CD14-positive monocyte (primary cell): ENCODE data around the gene HOXC9. TPM values are rescaled to one million over a fixed set of nuclear protein-coding genes. Genes with fewer than 3 reads are reported as not detected.

Experiments
- DNase-seq, 3 donors: peaks; one replicate each; pipeline ENCODE4 v3.0.0-alpha.2; 2011 to 2022
- H2AFZ ChIP-seq: 2 replicates; pipeline ENCODE4 v1.6.0; 2012; ENCODE audit warnings: mild to moderate bottlenecking, low read depth, low read length, inconsistent platforms; ENCODE audit not compliant: insufficient read depth, poor library complexity, severe bottlenecking
- H3K27ac ChIP-seq, 2 donors: 1 replicate in 1 of 2; 2 replicates in 1 of 2; pipeline ENCODE4 v1.5.1; 2012 to 2013; ENCODE audit warnings: low read length in 2 of 2, control low read depth in 1 of 2, inconsistent platforms in 1 of 2, low read depth in 1 of 2, mild to moderate bottlenecking in 1 of 2
- H3K27me3 ChIP-seq, 2 donors: one replicate each; pipeline versions ENCODE4 v1.6.0 to v1.6.1; 2011 to 2013; ENCODE audit warnings: low read length in 2 of 2; ENCODE audit not compliant: control insufficient read depth in 2 of 2, insufficient read depth in 2 of 2
- H3K36me3 ChIP-seq, 2 donors: replicated peaks in 1 of 2; 1 replicate in 1 of 2; 2 replicates in 1 of 2; pipeline versions ENCODE4 v1.5.1 to v1.6.1; 2012 to 2013; ENCODE audit warnings: low read length in 2 of 2, control low read depth in 1 of 2, inconsistent platforms in 1 of 2, mild to moderate bottlenecking in 1 of 2; ENCODE audit not compliant: insufficient read depth in 2 of 2, control insufficient read depth in 1 of 2
- H3K4me1 ChIP-seq, 2 donors: 1 replicate in 1 of 2; 2 replicates in 1 of 2; pipeline versions ENCODE4 v1.5.1 to v1.6.1; 2012 to 2013; ENCODE audit warnings: low read length in 2 of 2, control low read depth in 1 of 2, inconsistent platforms in 1 of 2, mild to moderate bottlenecking in 1 of 2, moderate library complexity in 1 of 2; ENCODE audit not compliant: insufficient read depth in 2 of 2, control insufficient read depth in 1 of 2
- H3K4me2 ChIP-seq: replicated peaks from 2 replicates; pipeline ENCODE3; 2012; ENCODE audit warnings: low read length, moderate library complexity, mild to moderate bottlenecking; ENCODE audit not compliant: poor library complexity, severe bottlenecking; ENCODE audit errors: extremely low read depth
- H3K4me3 ChIP-seq, 3 experiments: fragments of 200-600 bp in 1 of 3; sonication (generic) in 1 of 3; replicated peaks in 1 of 3; 1 replicate in 2 of 3; 2 replicates in 1 of 3; pipeline ENCODE4 v1.5.1; 2011 to 2013; ENCODE audit warnings: low read length in 3 of 3, mild to moderate bottlenecking in 3 of 3, control low read depth in 2 of 3, low read depth in 2 of 3, inconsistent platforms in 1 of 3, moderate library complexity in 1 of 3
- H3K79me2 ChIP-seq: 2 replicates; pipeline ENCODE4 v1.6.0; 2012; ENCODE audit warnings: mild to moderate bottlenecking, control low read depth, inconsistent platforms, low read length, moderate library complexity; ENCODE audit not compliant: insufficient read depth
- H3K9ac ChIP-seq: 2 replicates; pipeline ENCODE4 v1.6.0; 2017; ENCODE audit warnings: low read length, mild to moderate bottlenecking; ENCODE audit not compliant: insufficient read depth, poor library complexity, severe bottlenecking
- H3K9me3 ChIP-seq, 2 donors: replicated peaks in 1 of 2; 1 replicate in 1 of 2; 2 replicates in 1 of 2; pipeline versions ENCODE4 v1.5.1 to v1.6.1; 2012 to 2013; ENCODE audit warnings: low read length in 2 of 2, control low read depth in 1 of 2; ENCODE audit not compliant: control insufficient read depth in 1 of 2, insufficient read depth in 1 of 2
- H4K20me1 ChIP-seq: 2 replicates; pipeline ENCODE4 v1.6.0; 2012; ENCODE audit warnings: mild to moderate bottlenecking, low read length, control low read depth, moderate library complexity; ENCODE audit not compliant: insufficient read depth
- H3K27ac Mint-ChIP-seq, 7 donors: one replicate each; pipeline ENCODE4 v1.8.0; 2020; ENCODE audit warnings: mild to moderate bottlenecking in 7 of 7, mixed read lengths in 7 of 7, moderate library complexity in 6 of 7, inconsistent platforms in 2 of 7
- H3K27me3 Mint-ChIP-seq, 3 donors: one replicate each; pipeline ENCODE4 v1.8.0; 2021 to 2022; ENCODE audit warnings: low read depth in 3 of 3, mild to moderate bottlenecking in 3 of 3, mixed read lengths in 3 of 3, moderate library complexity in 3 of 3, inconsistent platforms in 1 of 3
- H3K36me3 Mint-ChIP-seq, 2 donors: one replicate each; pipeline ENCODE4 v1.8.0; 2020; ENCODE audit warnings: mixed read lengths in 2 of 2, inconsistent platforms in 1 of 2, mild to moderate bottlenecking in 1 of 2
- H3K4me1 Mint-ChIP-seq: one replicate; pipeline ENCODE4 v1.8.0; 2020; ENCODE audit warnings: mild to moderate bottlenecking, mixed read lengths
- H3K4me3 Mint-ChIP-seq, 2 donors: one replicate each; pipeline ENCODE4 v1.8.0; 2020; ENCODE audit warnings: mild to moderate bottlenecking in 2 of 2, mixed read lengths in 2 of 2, moderate library complexity in 1 of 2
- H3K9me3 Mint-ChIP-seq, 7 donors: one replicate each; pipeline ENCODE4 v1.8.0; 2020 to 2022; ENCODE audit warnings: mixed read lengths in 7 of 7, mild to moderate bottlenecking in 6 of 7, moderate library complexity in 6 of 7, inconsistent platforms in 2 of 7
- WGBS: methylation state at CpG from one replicate; pipeline ENCODE4 v1.1.5; 2013; ENCODE audit warnings: missing lambda C conversion rate; ENCODE audit not compliant: insufficient coverage; 5-methylcytosine and 5-hydroxymethylcytosine counted together
- intact Hi-C, 2 donors: fragments of 100-400 bp; cut with micrococcal nuclease; formaldehyde crosslinking; loops; one replicate each; pipeline versions ENCODE4 v1.15.0 to v1.15.1; 2023
- polyA plus RNA-seq, 3 donors: library from polyadenylated mRNA; depleted of rRNA in 1 of 3; unstranded in 2 of 3; stranded (reverse) in 1 of 3; fragments of 300-500 nt in 2 of 3; fragments of >200 nt in 1 of 3; fragmentation: Illumina TruSeq in 2 of 3; gene quantifications; 1 replicate in 2 of 3; 2 replicates in 1 of 3; pipeline ENCODE4 v1.2.3, GENCODE V29; 2012 to 2021
- TF ChIP-seq, protein P1 (sequence below): fragments of 200-600 bp; IDR thresholded peaks from one replicate; pipeline ENCODE4 v1.8.0; 2022; ENCODE audit warnings: antibody characterized with exemption, mild to moderate bottlenecking

Gene HOXC9
- polyA plus RNA-seq, 3 donors = not detected

DNA sequence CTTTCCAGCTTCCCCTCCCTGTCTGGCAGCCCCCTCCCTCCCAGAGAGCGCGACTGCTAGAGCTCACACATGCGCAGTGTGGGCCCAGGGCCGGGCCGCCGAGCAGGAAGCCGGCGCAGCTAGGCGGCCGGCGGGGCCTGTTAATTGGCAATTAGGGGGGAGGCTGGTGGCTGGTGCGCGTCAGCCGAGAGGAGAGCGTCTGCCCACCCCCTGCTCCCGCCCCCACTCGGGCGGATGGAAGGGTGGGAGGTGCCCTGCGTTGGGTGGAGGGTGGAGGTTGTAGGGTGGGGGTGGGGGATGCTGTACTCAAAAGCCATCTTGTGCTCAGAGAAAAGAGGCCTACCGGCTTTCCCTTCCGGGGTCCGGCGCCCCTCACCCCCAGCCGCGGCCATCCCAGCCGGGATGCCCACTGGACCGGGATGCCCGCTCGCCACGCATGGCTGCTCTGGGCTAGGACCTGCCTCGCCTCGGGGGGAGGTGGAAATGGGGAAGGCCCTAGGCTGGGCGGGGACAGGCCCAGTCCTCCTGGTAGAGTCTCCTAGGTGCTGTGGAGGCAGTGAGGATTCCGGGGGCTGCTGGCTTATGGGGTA lies 18.0 kb downstream of the HOXC9 start:
- Mint-ChIP-seq H3K36me3 (peaks cover 0 to 4% of the 10 kb centered on the region in 2 donors), H3K27me3 (peaks cover 96 to 100% (median 100%) of the 10 kb centered on the region in 3 donors), H3K4me3 (peak overlapping the region; percentile 63 to 83), H3K4me1 (peaks cover 27% of the 10 kb centered on the region), H3K9me3 (peaks cover 0 to 45% (median 14%) of the 10 kb centered on the region in 7 donors), H3K27ac (no peak overlapping the region)
- Histone ChIP-seq H4K20me1 (no peaks in the 10 kb centered on the region), H3K36me3 (no peaks in the 10 kb centered on the region), H2AFZ (peak overlapping the region; percentile 76), H3K27ac (no peak overlapping the region), H3K79me2 (no peaks in the 10 kb centered on the region), H3K4me1 (peaks cover 14 to 16% of the 10 kb centered on the region in 2 donors), H3K9me3 (peaks cover 10 to 41% of the 10 kb centered on the region in 2 donors), H3K9ac (no peak overlapping the region), H3K4me3 (peak overlapping the region; percentile 12 to 64 (median 16)), H3K27me3 (peaks cover 95 to 100% of the 10 kb centered on the region in 2 donors), H3K4me2 (peak overlapping the region; percentile 69)
- 2% methylated on average over 25 of the region's 34 CpGs for WGBS
- DNase-seq = no peak
- TF ChIP-seq, protein P1, sequence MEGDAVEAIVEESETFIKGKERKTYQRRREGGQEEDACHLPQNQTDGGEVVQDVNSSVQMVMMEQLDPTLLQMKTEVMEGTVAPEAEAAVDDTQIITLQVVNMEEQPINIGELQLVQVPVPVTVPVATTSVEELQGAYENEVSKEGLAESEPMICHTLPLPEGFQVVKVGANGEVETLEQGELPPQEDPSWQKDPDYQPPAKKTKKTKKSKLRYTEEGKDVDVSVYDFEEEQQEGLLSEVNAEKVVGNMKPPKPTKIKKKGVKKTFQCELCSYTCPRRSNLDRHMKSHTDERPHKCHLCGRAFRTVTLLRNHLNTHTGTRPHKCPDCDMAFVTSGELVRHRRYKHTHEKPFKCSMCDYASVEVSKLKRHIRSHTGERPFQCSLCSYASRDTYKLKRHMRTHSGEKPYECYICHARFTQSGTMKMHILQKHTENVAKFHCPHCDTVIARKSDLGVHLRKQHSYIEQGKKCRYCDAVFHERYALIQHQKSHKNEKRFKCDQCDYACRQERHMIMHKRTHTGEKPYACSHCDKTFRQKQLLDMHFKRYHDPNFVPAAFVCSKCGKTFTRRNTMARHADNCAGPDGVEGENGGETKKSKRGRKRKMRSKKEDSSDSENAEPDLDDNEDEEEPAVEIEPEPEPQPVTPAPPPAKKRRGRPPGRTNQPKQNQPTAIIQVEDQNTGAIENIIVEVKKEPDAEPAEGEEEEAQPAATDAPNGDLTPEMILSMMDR = no peak
- intact Hi-C loops = no loop called here

DNA sequence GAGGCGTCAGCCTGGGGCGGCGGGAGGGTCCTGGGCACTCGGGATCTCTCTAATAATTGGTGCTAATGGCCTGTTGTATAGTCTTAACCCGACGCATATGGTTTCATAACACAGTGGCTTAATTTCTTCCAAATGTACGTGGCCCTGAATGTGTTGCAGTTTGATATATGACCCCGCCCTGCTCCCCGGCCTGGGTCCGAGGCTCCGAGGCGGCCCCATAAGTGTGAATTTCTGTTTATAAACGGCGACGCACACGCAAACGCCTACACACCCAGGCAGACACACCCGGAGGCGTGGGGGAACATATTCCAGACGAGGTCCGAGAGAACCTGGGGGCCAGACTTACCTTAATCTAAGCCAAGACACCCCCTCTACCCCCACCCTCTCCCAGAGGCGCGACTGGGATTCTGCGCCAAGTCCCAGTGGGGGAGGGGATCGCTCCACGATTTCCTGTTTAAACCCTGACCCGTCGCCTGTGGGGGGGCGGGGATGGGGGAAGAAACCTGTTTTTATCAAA lies 18.6 kb downstream of the HOXC9 start:
- Histone ChIP-seq H2AFZ (peak overlapping the region; percentile 76), H3K79me2 (no peaks in the 10 kb centered on the region), H3K4me3 (peak overlapping the region in 1 of 3 experiments; percentile 64), H3K9me3 (peaks cover 10 to 38% of the 10 kb centered on the region in 2 donors), H3K36me3 (no peaks in the 10 kb centered on the region), H3K9ac (no peak overlapping the region), H3K27me3 (peaks cover 95 to 100% of the 10 kb centered on the region in 2 donors), H3K4me1 (peaks cover 14 to 16% of the 10 kb centered on the region in 2 donors), H3K4me2 (peak overlapping the region; percentile 69), H3K27ac (no peak overlapping the region), H4K20me1 (no peaks in the 10 kb centered on the region)
- intact Hi-C loops = no loop called here
- Mint-ChIP-seq H3K9me3 (peaks cover 0 to 40% (median 14%) of the 10 kb centered on the region in 7 donors), H3K27me3 (peaks cover 96 to 100% (median 100%) of the 10 kb centered on the region in 3 donors), H3K36me3 (peaks cover 0 to 4% of the 10 kb centered on the region in 2 donors), H3K27ac (no peak overlapping the region), H3K4me1 (peaks cover 27% of the 10 kb centered on the region), H3K4me3 (peak overlapping the region in 1 of 2 donors; percentile 83)
- DNase-seq = no peak
- WGBS = 24% methylated on average over 17 of the region's 29 CpGs
- TF ChIP-seq, protein P1 = no peak
